Vagina (tissue), 2 donors: ENCODE results near the gene INF2. TPM values are rescaled to one million over a fixed set of nuclear protein-coding genes. Genes with fewer than 3 reads are reported as not detected.

Experiments used
- DNase-seq, 2 donors: peaks; one replicate each; pipeline ENCODE4 v3.0.0-alpha.2; 2017; ENCODE audit errors: extremely low spot score in 2 of 2
- H3K27ac ChIP-seq: fragments of 200-600 bp; sonication (generic); one replicate; pipeline ENCODE4 v1.5.1; 2019
- H3K27me3 ChIP-seq: fragments of 200-600 bp; sonication (generic); one replicate; pipeline ENCODE4 v1.5.1; 2019
- H3K36me3 ChIP-seq, 2 donors: fragments of 200-600 bp; sonication (generic); one replicate each; pipeline ENCODE4 v1.5.1; 2017 to 2019
- H3K4me1 ChIP-seq: fragments of 200-600 bp; sonication (generic); one replicate; pipeline ENCODE4 v1.5.1; 2019
- H3K4me3 ChIP-seq, 2 donors: fragments of 200-600 bp; sonication (generic); 1 replicate in 1 of 2; 2 replicates in 1 of 2; pipeline ENCODE4 v1.5.1; 2016 to 2019
- H3K9me3 ChIP-seq: fragments of 200-600 bp; sonication (generic); one replicate; pipeline ENCODE4 v1.5.1; 2019
- POLR2A ChIP-seq, 2 donors: fragments of 450-650 bp; IDR thresholded peaks; one replicate each; pipeline ENCODE4 v1.6.1; 2017; ENCODE audit warnings: antibody characterized with exemption in 2 of 2, mild to moderate bottlenecking in 2 of 2, moderate library complexity in 2 of 2
- POLR2AphosphoS5 ChIP-seq, 2 donors: sonication (generic); formaldehyde crosslinking; IDR thresholded peaks; one replicate each; pipeline ENCODE4 v1.9.0; 2017; ENCODE audit warnings: antibody characterized with exemption in 2 of 2, mild to moderate bottlenecking in 2 of 2, low read depth in 1 of 2; ENCODE audit not compliant: insufficient read depth in 1 of 2
- intact Hi-C: fragments of 100-400 bp; cut with DNase I; formaldehyde crosslinking; loops from one replicate; pipeline ENCODE4 v1.15.1; 2023
- total RNA-seq: library from RNA; depleted of rRNA; stranded (reverse); fragments of >200 nt; gene quantifications from one replicate; pipeline ENCODE4 v1.2.3, GENCODE V29; 2016
- TF ChIP-seq, protein P1 (sequence below), 3 experiments: fragments of 450-650 bp in 2 of 3; fragments of 200-600 bp in 1 of 3; sonication (generic) in 1 of 3; IDR thresholded peaks; one replicate each; pipeline ENCODE4 v1.5.1; 2017 to 2019; ENCODE audit warnings: antibody characterized with exemption in 3 of 3, mild to moderate bottlenecking in 2 of 3, moderate library complexity in 2 of 3

The INF2 gene
- total RNA-seq, 1 donor from 2014 or later, result 49.1 TPM

DNA sequence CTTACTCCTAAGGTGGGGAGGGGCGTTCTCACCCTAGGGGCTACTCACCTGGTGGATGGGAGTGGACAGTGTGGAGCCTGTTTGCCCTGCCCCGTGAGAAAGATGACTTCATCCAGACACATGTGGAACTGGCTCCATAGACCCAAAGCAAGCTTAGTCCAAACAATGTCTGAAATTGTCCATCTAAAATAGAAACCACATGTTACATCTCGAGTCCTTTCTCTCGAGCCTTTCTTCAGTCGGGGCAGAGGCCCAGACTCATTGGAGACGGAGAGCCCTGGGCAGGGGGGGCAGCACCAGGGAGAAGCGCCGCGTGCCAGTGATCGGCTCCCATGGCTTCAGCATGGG, 67.8 kb downstream of the INF2 start:
- Histone ChIP-seq H3K27ac (no peak overlapping the region), H3K9me3 (no peaks in the 10 kb centered on the region), H3K4me1 (peaks cover 26% of the 10 kb centered on the region), H3K4me3 (no peak overlapping the region), H3K27me3 (no peaks in the 10 kb centered on the region), H3K36me3 (peaks cover 0 to 29% of the 10 kb centered on the region in 2 donors)
- TF ChIP-seq POLR2AphosphoS5 (IDR thresholded peaks at IDR 0.05; ENCODE audit: insufficient read depth in 1 of 2, low read depth in 1 of 2), result no peak
- TF ChIP-seq, protein P1, sequence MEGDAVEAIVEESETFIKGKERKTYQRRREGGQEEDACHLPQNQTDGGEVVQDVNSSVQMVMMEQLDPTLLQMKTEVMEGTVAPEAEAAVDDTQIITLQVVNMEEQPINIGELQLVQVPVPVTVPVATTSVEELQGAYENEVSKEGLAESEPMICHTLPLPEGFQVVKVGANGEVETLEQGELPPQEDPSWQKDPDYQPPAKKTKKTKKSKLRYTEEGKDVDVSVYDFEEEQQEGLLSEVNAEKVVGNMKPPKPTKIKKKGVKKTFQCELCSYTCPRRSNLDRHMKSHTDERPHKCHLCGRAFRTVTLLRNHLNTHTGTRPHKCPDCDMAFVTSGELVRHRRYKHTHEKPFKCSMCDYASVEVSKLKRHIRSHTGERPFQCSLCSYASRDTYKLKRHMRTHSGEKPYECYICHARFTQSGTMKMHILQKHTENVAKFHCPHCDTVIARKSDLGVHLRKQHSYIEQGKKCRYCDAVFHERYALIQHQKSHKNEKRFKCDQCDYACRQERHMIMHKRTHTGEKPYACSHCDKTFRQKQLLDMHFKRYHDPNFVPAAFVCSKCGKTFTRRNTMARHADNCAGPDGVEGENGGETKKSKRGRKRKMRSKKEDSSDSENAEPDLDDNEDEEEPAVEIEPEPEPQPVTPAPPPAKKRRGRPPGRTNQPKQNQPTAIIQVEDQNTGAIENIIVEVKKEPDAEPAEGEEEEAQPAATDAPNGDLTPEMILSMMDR (IDR thresholded peaks at IDR 0.05), result no peak
- TF ChIP-seq POLR2A (IDR thresholded peaks at IDR 0.05), result no peak
- no peak for DNase-seq
- intact Hi-C loops, result no loop called here

DNA sequence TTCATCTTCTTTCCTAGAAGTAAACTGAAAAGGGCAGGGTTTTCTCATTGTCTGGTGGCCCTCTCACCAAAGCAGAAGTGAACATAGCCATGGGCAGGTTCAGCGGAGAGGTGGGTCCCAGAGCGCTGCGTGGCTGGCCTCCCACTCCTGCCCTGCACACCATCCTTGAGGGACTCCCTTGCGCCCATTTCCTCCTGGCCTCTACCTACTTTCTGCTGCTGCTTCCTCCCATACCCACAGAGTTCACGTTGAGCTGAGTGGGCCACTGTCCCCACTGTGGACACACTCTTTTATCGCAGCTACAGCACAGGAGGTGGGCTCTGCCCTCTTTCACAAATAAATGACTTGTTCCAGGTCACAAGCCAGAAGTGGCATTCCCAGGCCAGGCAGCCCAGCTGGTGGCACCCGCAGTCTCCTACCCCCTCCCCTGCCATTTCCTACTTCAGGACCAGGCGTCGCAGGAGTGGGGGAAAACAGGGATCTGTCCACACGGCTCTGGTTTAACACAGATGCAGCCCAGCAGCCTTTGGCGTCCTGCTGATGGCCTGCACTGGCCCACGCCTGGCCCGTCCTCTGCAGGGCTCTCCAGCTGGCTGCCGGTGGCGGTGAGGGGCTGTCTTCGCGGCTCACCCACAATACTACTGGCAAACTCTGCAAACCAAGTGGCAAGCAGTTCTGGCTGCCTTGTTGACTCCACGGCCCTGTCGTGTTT, 68.4 kb downstream of the INF2 start:
- H3K4me1 ChIP-seq, result peaks cover 25% of the 10 kb centered on the region
- H3K4me3 ChIP-seq, result no peak overlapping the region
- no peaks in the 10 kb centered on the region for H3K27me3 ChIP-seq
- H3K36me3 ChIP-seq, result peaks cover 0 to 29% of the 10 kb centered on the region in 2 donors
- TF ChIP-seq POLR2AphosphoS5 (IDR thresholded peaks at IDR 0.05; ENCODE audit: insufficient read depth in 1 of 2, low read depth in 1 of 2) (no peak), POLR2A (IDR thresholded peaks at IDR 0.05) (no peak)
- TF ChIP-seq, protein P1 (IDR thresholded peaks at IDR 0.05), result no peak
- no peak for DNase-seq
- no peaks in the 10 kb centered on the region for H3K9me3 ChIP-seq
- H3K27ac ChIP-seq, result no peak overlapping the region
- intact Hi-C loops, result no loop called here

DNA sequence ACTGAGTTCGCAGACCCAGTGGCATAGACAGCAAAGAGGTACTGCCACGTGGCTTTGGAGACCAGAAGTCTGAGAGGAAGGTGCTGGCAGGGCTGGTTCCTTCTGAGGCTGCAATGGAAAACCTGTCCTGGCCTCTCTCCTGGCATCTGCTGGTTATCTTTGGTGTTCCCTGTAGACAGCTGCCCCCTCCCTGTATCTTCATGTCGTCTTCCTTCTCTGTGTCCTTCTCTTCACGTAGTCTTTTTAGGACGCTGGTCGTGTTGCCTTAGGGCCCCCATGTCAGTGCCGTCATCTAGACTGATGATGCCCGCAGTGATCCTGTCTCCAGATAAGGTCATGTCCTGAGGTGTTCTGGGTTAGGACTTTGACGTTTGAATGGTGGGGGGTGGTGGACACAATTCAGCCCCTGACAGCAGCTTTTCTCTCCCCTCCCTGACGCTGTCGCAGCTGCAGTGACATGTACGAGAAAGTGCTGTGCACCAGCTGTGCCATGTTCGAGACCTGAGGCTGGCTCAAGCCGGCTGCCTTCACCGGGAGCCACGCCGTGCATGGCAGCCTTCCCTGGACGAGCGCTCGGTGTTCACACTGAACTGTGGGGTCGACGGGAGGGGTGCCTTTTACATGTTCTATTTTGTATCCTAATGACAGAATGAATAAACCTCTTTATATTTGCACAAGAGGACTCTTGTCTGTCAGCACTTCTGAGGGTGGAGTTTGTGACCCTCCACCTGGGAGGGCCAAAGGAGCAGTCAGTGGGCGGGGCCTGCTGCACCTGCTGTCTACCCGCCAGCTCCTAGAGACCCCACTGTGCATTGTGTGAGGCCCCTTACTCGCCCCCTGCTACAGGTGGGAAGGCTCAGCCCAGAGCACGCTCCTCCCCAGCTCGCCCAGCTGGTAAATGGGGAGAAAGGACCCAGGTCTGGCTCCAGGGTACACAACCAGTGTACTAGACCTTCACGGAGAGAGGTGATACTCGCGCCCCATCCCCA, 69.9 kb downstream of the INF2 start:
- Histone ChIP-seq H3K36me3 (peaks cover 0 to 29% of the 10 kb centered on the region in 2 donors), H3K27me3 (no peaks in the 10 kb centered on the region), H3K4me1 (peaks cover 15% of the 10 kb centered on the region), H3K9me3 (no peaks in the 10 kb centered on the region), H3K27ac (no peak overlapping the region), H3K4me3 (no peak overlapping the region)
- TF ChIP-seq POLR2A (IDR thresholded peaks at IDR 0.05), result no peak
- DNase-seq, result no peak
- intact Hi-C loops, result no loop called here

DNA sequence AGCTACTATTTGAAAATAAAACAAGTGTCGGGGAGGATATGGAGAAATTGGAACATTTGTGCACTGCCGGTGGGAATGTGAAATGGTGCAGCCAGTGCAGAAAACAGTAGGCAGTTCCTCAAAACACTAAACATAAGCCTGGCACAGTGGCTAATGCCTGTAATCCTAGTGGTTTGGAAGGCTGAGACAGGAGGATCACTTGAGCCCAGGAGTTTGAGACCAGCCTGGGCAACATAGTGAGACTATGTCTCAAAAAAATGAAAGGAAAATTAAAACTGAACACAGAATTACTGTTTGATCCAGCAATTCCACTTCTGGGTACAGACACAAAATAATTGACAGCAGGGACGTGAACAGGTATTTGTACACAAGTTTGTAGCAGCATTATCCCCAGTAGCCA, 76.1 kb downstream of the INF2 start:
- Histone ChIP-seq H3K4me1 (peaks cover 11% of the 10 kb centered on the region), H3K4me3 (no peak overlapping the region), H3K27me3 (no peaks in the 10 kb centered on the region), H3K36me3 (no peaks in the 10 kb centered on the region), H3K27ac (no peak overlapping the region), H3K9me3 (no peaks in the 10 kb centered on the region)
- intact Hi-C loops, result no loop called here
- TF ChIP-seq, protein P1 (IDR thresholded peaks at IDR 0.05), result no peak
- no peak for TF ChIP-seq POLR2A (IDR thresholded peaks at IDR 0.05)
- TF ChIP-seq POLR2AphosphoS5 (IDR thresholded peaks at IDR 0.05; ENCODE audit: insufficient read depth in 1 of 2, low read depth in 1 of 2), result no peak
- no peak for DNase-seq

DNA sequence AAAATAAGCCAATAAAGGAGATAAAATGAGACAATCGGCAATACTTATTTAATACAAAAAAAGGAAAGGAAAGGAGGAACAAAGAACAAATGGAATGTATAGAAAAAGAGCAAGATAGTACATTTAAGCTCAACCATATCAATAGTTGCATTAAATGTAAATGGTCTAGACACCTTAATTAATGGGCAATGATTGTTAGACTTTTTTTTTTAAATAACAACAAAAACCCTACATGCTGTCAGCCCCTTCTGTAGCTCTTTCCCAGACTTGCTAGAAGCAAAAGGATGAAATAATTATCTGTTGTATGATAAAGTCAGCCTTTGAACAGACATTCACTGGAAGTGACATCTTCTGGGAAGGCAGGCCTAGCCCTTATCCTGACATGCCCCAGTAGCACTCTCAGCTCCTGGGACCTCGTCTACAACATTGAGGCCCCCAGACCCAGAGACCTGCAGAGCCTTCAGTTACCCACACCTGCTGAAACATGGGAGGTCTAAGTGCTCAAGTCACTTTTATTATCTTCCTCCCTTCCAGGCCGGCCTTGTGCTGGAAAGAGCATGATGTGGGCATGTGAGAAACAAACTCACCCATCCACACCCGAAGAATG, 76.9 kb downstream of the INF2 start:
- Histone ChIP-seq H3K27me3 (no peaks in the 10 kb centered on the region), H3K36me3 (peaks cover 0 to 7% of the 10 kb centered on the region in 2 donors), H3K27ac (no peak overlapping the region), H3K4me1 (peaks cover 11% of the 10 kb centered on the region), H3K9me3 (no peaks in the 10 kb centered on the region), H3K4me3 (no peak overlapping the region)
- TF ChIP-seq POLR2AphosphoS5 (IDR thresholded peaks at IDR 0.05; ENCODE audit: insufficient read depth in 1 of 2, low read depth in 1 of 2) (no peak), POLR2A (IDR thresholded peaks at IDR 0.05) (no peak)
- TF ChIP-seq, protein P1 (IDR thresholded peaks at IDR 0.05), result no peak
- no peak for DNase-seq
- intact Hi-C loops, result no loop called here
